GM18951 (cell line): ENCODE data around the gene NUDT1.
A peak's percentile ranks its signal among the peaks of the same experiment; 100 is the strongest.

Experiments used
- POLR2A ChIP-seq: IDR thresholded peaks from 4 replicates; pipeline ENCODE4 v1.6.1; 2011; ENCODE audit warnings: mild to moderate bottlenecking; ENCODE audit not compliant: insufficient read length, insufficient read depth; ENCODE audit errors: extremely low read depth
- in situ Hi-C: fragments of 300-500 bp; cut with MboI; formaldehyde crosslinking; loops from one replicate; pipeline ENCODE4 v1.12.0; 2022; ENCODE audit warnings: low sequenced_read_pairs, mixed read lengths, inconsistent platforms; ENCODE audit not compliant: unreplicated experiment

The NUDT1 gene

GRCh38 chr7:2287745-2288144, 45.7 kb downstream of the NUDT1 start:
- no peak for TF ChIP-seq POLR2A
- in situ Hi-C loops, result no loop called here

- in situ Hi-C loops, result no loop called here
- TF ChIP-seq POLR2A, result no peak
Observed at GRCh38 chr7:2288503-2288902, 46.5 kb downstream of the NUDT1 start.

- in situ Hi-C loops, result no loop called here
- TF ChIP-seq POLR2A, result no peak
Observed at GRCh38 chr7:2289111-2289586, 47.1 kb downstream of the NUDT1 start.

- in situ Hi-C loops, result no loop called here
- no peak for TF ChIP-seq POLR2A
Observed at GRCh38 chr7:2289621-2290020, 47.6 kb downstream of the NUDT1 start.

GRCh38 chr7:2290877-2291276, 48.9 kb downstream of the NUDT1 start:
- TF ChIP-seq POLR2A, result no peak
- in situ Hi-C loops, result no loop called here

GRCh38 chr7:2295936-2296620, 54.1 kb downstream of the NUDT1 start:
- in situ Hi-C loops, result no loop called here
- TF ChIP-seq POLR2A, result no peak

GRCh38 chr7:2296832-2297231, 54.8 kb downstream of the NUDT1 start:
- no peak for TF ChIP-seq POLR2A
- in situ Hi-C loops, result no loop called here

- in situ Hi-C loops, result no loop called here
- TF ChIP-seq POLR2A, result peak; percentile 46
Observed at GRCh38 chr7:2299131-2299829, 57.3 kb downstream of the NUDT1 start.

GRCh38 chr7:2299870-2300512, 58.0 kb downstream of the NUDT1 start:
- in situ Hi-C loops, result no loop called here
- TF ChIP-seq POLR2A, result no peak
